MCF 10A (cell line): ENCODE measurements around the gene IL1RAPL2. TPM values are rescaled to one million over a fixed set of nuclear protein-coding genes. Genes with fewer than 3 reads are reported as not detected.

ENCODE experiments used
- BruUV-seq: library from RNA; stranded (reverse); fragments of 400-500 nt; replicated peaks from 2 replicates; lab custom pipeline; 2021; lab: Mats Ljungman, UMichigan
- CTCF ChIA-PET: fragments of 300-600 bp; sonication (Branson Sonifier 250); formaldehyde crosslinking; extraction: SDS; loops from one replicate; lab custom pipeline; 2021; ENCODE audit warnings: antibody characterized with exemption, inconsistent platforms; lab: Yijun Ruan, JAX
- POLR2A ChIA-PET: fragments of 300-600, 350-650 bp; sonication (Branson Sonifier 250); formaldehyde crosslinking; extraction: SDS; loops from one replicate; lab custom pipeline; 2020; ENCODE audit warnings: antibody characterized with exemption, inconsistent platforms; lab: Yijun Ruan, JAX
- DNase-seq: peaks from one replicate; pipeline ENCODE4 v3.0.0-alpha.2; 2018; ENCODE audit not compliant: unreplicated experiment
- H3K27ac Mint-ChIP-seq: one replicate; pipeline ENCODE4 v1.8.0; 2022; ENCODE audit warnings: mild to moderate bottlenecking, low read depth, mixed read lengths; ENCODE audit not compliant: unreplicated experiment
- H3K27me3 Mint-ChIP-seq: one replicate; pipeline ENCODE4 v1.8.0; 2022; ENCODE audit warnings: mixed read lengths; ENCODE audit not compliant: insufficient read depth, unreplicated experiment
- H3K36me3 Mint-ChIP-seq: one replicate; pipeline ENCODE4 v1.8.0; 2022; ENCODE audit warnings: mild to moderate bottlenecking, moderate library complexity, mixed read lengths; ENCODE audit not compliant: insufficient read depth, unreplicated experiment
- H3K4me1 Mint-ChIP-seq: one replicate; pipeline ENCODE4 v1.8.0; 2022; ENCODE audit warnings: mixed read lengths; ENCODE audit not compliant: insufficient read depth, unreplicated experiment
- H3K4me3 Mint-ChIP-seq: one replicate; pipeline ENCODE4 v1.8.0; 2022; ENCODE audit warnings: mild to moderate bottlenecking, moderate library complexity, mixed read lengths; ENCODE audit not compliant: unreplicated experiment
- H3K9me3 Mint-ChIP-seq: one replicate; pipeline ENCODE4 v1.8.0; 2022; ENCODE audit warnings: mixed read lengths; ENCODE audit not compliant: unreplicated experiment
- CTCF ChIP-seq: fragments of 200-600 bp; IDR thresholded peaks from one replicate; pipeline ENCODE4 v1.8.0; 2022; ENCODE audit warnings: antibody characterized with exemption, mild to moderate bottlenecking; ENCODE audit not compliant: unreplicated experiment
- intact Hi-C: fragments of 100-400 bp; cut with micrococcal nuclease; formaldehyde crosslinking; loops from 2 replicates; pipeline ENCODE4 v1.14.1; 2022
- total RNA-seq: library from RNA; stranded (reverse); gene quantifications from 2 replicates; pipeline ENCODE4 v1.2.3, GENCODE V29; 2022

IL1RAPL2 gene
- total RNA-seq, 1 experiment from 2014 or later = 4.4 TPM

DNA sequence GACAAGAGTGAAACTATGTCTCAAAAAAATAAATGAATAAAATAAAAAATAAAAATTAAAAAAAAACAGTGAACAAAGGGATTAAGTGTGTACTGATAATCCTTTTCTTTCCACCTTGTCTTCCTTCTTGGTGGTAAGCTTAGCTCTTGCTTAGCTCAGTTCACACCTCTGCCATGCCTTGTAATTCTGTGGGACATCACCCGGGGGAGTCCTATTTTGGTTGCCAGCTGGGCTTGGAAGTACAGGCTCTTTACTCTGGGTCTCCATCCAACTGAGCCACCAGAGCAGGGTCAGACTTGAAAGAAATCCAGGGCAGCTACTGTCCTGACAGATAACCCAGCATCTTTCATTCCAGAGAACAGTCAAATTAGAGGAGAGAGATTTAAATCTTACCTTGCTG is 858.7 kb downstream of the IL1RAPL2 start:
- Mint-ChIP-seq H3K4me1 (no peaks in the 10 kb centered on the region), H3K9me3 (no peaks in the 10 kb centered on the region), H3K4me3 (no peak overlapping the region), H3K36me3 (no peaks in the 10 kb centered on the region), H3K27ac (no peak overlapping the region), H3K27me3 (peaks cover 56% of the 10 kb centered on the region)
- POLR2A ChIA-PET = no interaction called here
- TF ChIP-seq CTCF = no peak
- CTCF ChIA-PET = interaction anchor here (0.6 kb wide), 1 partner anchor 814 kb away, joined by 4 read pairs; no protein-coding TSS in a partner anchor
- no TSS peak for BruUV-seq
- DNase-seq = no peak
- intact Hi-C loops = no loop called here

GRCh38 chrX:105451401-105451800 is 885.4 kb downstream of the IL1RAPL2 start:
- Mint-ChIP-seq H3K36me3 (no peaks in the 10 kb centered on the region), H3K4me1 (no peaks in the 10 kb centered on the region), H3K27me3 (peaks cover 24% of the 10 kb centered on the region), H3K4me3 (no peak overlapping the region), H3K27ac (no peak overlapping the region), H3K9me3 (no peaks in the 10 kb centered on the region)
- POLR2A ChIA-PET = no interaction called here
- intact Hi-C loops = no loop called here
- no peak for DNase-seq
- BruUV-seq = no TSS peak
- CTCF ChIA-PET = no interaction called here
- no peak for TF ChIP-seq CTCF

GRCh38 chrX:105458846-105459245 is 892.8 kb downstream of the IL1RAPL2 start:
- POLR2A ChIA-PET = no interaction called here
- intact Hi-C loops = no loop called here
- no TSS peak for BruUV-seq
- Mint-ChIP-seq H3K4me1 (peaks cover 11% of the 10 kb centered on the region), H3K9me3 (no peaks in the 10 kb centered on the region), H3K27ac (no peak overlapping the region), H3K36me3 (peaks cover 6% of the 10 kb centered on the region), H3K27me3 (peaks cover 59% of the 10 kb centered on the region), H3K4me3 (no peak overlapping the region)
- no peak for DNase-seq
- CTCF ChIA-PET = no interaction called here
- no peak for TF ChIP-seq CTCF

GRCh38 chrX:105460376-105460775 is 894.4 kb downstream of the IL1RAPL2 start:
- Mint-ChIP-seq H3K27ac (peak overlapping the region; percentile 78), H3K4me1 (peaks cover 11% of the 10 kb centered on the region)
- DNase-seq = peak; percentile 51

More at GRCh38 chrX:105460376-105460775, 894.4 kb downstream of the IL1RAPL2 start:
- peak overlapping the region; percentile 2 for H3K4me3 Mint-ChIP-seq
- intact Hi-C loops = loop anchor here (5.0 to 10.0 kb wide), 2 partner anchors 148 to 234 kb away; no protein-coding TSS in a partner anchor
- CTCF ChIA-PET = interaction anchor here (0.7 kb wide), 1 partner anchor 1148 kb away, joined by 3 read pairs; no protein-coding TSS in a partner anchor
- POLR2A ChIA-PET = interaction anchor here (0.7 to 2.3 kb wide), 4 partner anchors 15 to 84 kb away, joined by 3 to 7 read pairs (median 3); no protein-coding TSS in a partner anchor
- TF ChIP-seq CTCF = no peak
- no TSS peak for BruUV-seq
- H3K27me3 Mint-ChIP-seq = peaks cover 67% of the 10 kb centered on the region
- H3K9me3 Mint-ChIP-seq = no peaks in the 10 kb centered on the region
- H3K36me3 Mint-ChIP-seq = peaks cover 6% of the 10 kb centered on the region
